ENCODE results near the gene TDRD1.

GRCh38 chr10:114179148-114179547 is at the start of gene TDRD1:
- TF ChIP-seq CTCF (IDR thresholded peaks at IDR 0.05) (no peak), POLR2A (IDR thresholded peaks at IDR 0.05) (no peak)

Measured in esophagus squamous epithelium (tissue), 4 donors.